ENCODE results near the gene SDHAF4. TPM values are rescaled to one million over a fixed set of nuclear protein-coding genes. Genes with fewer than 3 reads are reported as not detected.
A peak's percentile ranks its signal among the peaks of the same experiment; 100 is the strongest.
"Not testable (repeated sequence)": the region's sequence is repeated elsewhere in the genome, so short reads cannot be mapped to it uniquely, and the experiment has no call there.

Gene SDHAF4
- polyA plus RNA-seq, 4 donors, result 6.2 to 16.4 (median 7.9) TPM

DNA sequence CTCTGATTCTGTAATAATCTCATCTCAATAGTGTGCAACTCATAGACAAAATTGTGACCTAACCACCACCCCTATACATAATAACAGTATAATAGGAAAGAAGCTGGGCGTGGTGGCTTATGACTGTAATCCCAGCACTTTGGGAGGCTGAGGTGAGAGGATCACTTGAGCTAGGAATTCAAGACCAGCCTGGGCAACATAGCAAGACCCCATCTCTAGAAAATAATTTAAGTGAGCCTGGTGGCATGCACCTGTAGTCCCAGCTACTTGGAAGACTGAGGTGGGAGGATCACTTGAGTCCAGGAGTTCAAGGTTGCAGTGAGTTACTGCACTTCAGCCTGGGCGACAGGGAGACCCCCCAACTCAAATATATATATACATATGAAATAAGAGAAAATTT, 4.3 kb upstream of the SDHAF4 start:
- not testable (repeated sequence) for H3K9me3 ChIP-seq (ENCODE audit: control insufficient read depth in 2 of 2, insufficient read depth in 1 of 2, low read depth in 1 of 2, low read length in 1 of 2); DNase-seq; H3K4me3 ChIP-seq (ENCODE audit: low read depth in 1 of 3, low read length in 3 of 3); H3K27ac ChIP-seq (ENCODE audit: low read depth in 1 of 3, low read length in 2 of 3); H3K4me1 ChIP-seq (ENCODE audit: control insufficient read depth in 3 of 3, insufficient read depth in 2 of 3, low read depth in 1 of 3, low read length in 2 of 3); FAIRE-seq; H3K27me3 ChIP-seq (ENCODE audit: control insufficient read depth in 3 of 3, insufficient read depth in 3 of 3, low read length in 3 of 3); H3K36me3 ChIP-seq (ENCODE audit: control insufficient read depth in 3 of 3, insufficient read depth in 2 of 3, low read depth in 1 of 3, low read length in 3 of 3)
- WGBS, 3 donors, result 55 to 71% (median 65%) methylated on average over 2 of the region's 2 CpGs

DNA sequence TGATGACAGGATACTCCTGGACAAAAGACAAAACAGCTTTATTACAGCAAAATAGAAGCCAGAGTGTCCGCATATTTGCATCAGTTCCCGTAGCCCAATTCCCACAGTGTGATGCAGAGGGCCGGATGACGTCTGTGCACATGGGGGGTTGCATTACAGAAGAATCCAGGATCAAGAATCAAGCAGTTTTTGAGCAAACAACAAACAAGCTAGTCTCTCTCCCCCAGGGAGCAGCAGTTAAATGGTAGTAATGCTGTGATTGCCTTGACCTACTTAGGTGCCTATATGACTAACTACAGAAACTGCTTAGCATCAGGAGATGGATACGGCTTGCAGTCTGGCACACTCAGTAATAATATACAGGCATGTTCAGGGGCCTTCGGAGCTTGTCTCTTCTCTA, 3.2 kb upstream of the SDHAF4 start:
- Histone ChIP-seq H3K4me3 (ENCODE audit: low read depth in 1 of 3, low read length in 3 of 3) (no peak overlapping the region), H3K27me3 (ENCODE audit: control insufficient read depth in 3 of 3, insufficient read depth in 3 of 3, low read length in 3 of 3) (no peaks in the 10 kb centered on the region), H3K4me1 (ENCODE audit: control insufficient read depth in 3 of 3, insufficient read depth in 2 of 3, low read depth in 1 of 3, low read length in 2 of 3) (peaks cover 0 to 2% (median 0%) of the 10 kb centered on the region in 3 donors), H3K27ac (ENCODE audit: low read depth in 1 of 3, low read length in 2 of 3) (no peak overlapping the region), H3K9me3 (ENCODE audit: control insufficient read depth in 2 of 2, insufficient read depth in 1 of 2, low read depth in 1 of 2, low read length in 1 of 2) (no peaks in the 10 kb centered on the region), H3K36me3 (ENCODE audit: control insufficient read depth in 3 of 3, insufficient read depth in 2 of 3, low read depth in 1 of 3, low read length in 3 of 3) (peaks cover 0 to 2% (median 0%) of the 10 kb centered on the region in 3 donors)
- no peak for FAIRE-seq
- DNase-seq, result no peak
- 73 to 76% (median 73%) methylated on average over 6 of the region's 6 CpGs for WGBS, 3 donors

DNA sequence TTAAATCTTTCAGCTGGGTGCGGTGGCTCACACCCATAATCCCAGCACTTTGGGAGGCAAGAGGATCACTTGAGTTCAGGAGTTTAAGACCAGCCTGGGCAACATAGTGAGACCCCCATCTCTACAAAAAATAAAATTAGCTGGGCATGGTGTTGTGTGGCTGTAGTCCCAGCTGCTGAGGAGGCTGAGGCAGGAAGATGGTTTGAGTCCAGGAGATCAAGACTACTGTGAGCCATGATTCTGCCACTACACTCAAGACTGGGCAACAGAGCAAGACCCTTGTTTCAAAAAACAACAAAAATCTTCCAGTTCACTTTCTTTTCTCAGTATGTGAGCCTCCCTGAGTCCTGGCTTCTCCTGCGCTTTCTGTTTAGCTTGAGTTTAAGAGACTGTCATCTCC, 7.9 kb downstream of the SDHAF4 start:
- FAIRE-seq, result no peak

DNA sequence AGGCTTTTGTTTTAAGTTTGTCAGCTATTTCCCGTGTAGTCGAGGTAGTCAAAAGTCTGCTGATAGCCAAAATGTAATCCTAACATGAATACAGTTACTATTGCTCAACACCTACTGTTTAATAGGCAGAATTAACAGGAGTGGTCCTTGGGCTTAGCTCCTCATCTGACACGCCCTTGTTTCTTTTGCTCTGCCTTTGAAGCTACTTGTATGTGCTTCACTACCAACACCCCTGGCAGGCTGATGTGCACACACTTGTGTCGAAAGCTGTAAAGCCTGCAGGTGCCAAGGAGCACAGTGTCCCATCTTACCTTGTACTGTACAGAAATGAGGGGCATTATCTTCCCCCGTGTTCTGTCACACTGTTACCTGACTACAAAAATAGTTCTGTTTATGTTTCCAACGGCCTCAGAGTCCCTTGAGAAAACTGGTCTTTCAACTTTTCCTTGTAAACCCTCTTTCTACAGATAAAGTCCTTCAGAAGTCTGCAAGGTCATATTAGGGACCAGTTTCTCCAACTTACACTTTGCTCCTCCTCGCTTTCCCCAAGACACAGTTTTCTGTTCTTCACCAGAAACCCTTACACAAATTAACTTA, 9.3 kb downstream of the SDHAF4 start:
- H3K4me3 ChIP-seq (ENCODE audit: low read depth in 1 of 3, low read length in 3 of 3), result no peak overlapping the region
- no peak for FAIRE-seq
- H3K4me1 ChIP-seq (ENCODE audit: control insufficient read depth in 3 of 3, insufficient read depth in 2 of 3, low read depth in 1 of 3, low read length in 2 of 3), result no peaks in the 10 kb centered on the region
- peaks cover 0 to 3% (median 0%) of the 10 kb centered on the region in 3 donors for H3K36me3 ChIP-seq (ENCODE audit: control insufficient read depth in 3 of 3, insufficient read depth in 2 of 3, low read depth in 1 of 3, low read length in 3 of 3)
- no peak overlapping the region for H3K27ac ChIP-seq (ENCODE audit: low read depth in 1 of 3, low read length in 2 of 3)
- H3K27me3 ChIP-seq (ENCODE audit: control insufficient read depth in 3 of 3, insufficient read depth in 3 of 3, low read length in 3 of 3), result no peaks in the 10 kb centered on the region
- WGBS, 3 donors, result 21 to 57% (median 41%) methylated on average over 7 of the region's 7 CpGs
- no peaks in the 10 kb centered on the region for H3K9me3 ChIP-seq (ENCODE audit: control insufficient read depth in 2 of 2, insufficient read depth in 1 of 2, low read depth in 1 of 2, low read length in 1 of 2)
- DNase-seq, result peak in 1 of 2 donors; percentile 24

More for the DNA sequence above, 7.9 kb downstream of the SDHAF4 start:
- Histone ChIP-seq H3K27ac (ENCODE audit: low read depth in 1 of 3, low read length in 2 of 3) (no peak overlapping the region), H3K4me1 (ENCODE audit: control insufficient read depth in 3 of 3, insufficient read depth in 2 of 3, low read depth in 1 of 3, low read length in 2 of 3) (no peaks in the 10 kb centered on the region), H3K36me3 (ENCODE audit: control insufficient read depth in 3 of 3, insufficient read depth in 2 of 3, low read depth in 1 of 3, low read length in 3 of 3) (no peaks in the 10 kb centered on the region), H3K27me3 (ENCODE audit: control insufficient read depth in 3 of 3, insufficient read depth in 3 of 3, low read length in 3 of 3) (no peaks in the 10 kb centered on the region), H3K4me3 (ENCODE audit: low read depth in 1 of 3, low read length in 3 of 3) (no peak overlapping the region), H3K9me3 (ENCODE audit: control insufficient read depth in 2 of 2, insufficient read depth in 1 of 2, low read depth in 1 of 2, low read length in 1 of 2) (no peaks in the 10 kb centered on the region)
- DNase-seq, result no peak
- 94 to 100% (median 96%) methylated on average over 2 of the region's 2 CpGs for WGBS, 3 donors

DNA sequence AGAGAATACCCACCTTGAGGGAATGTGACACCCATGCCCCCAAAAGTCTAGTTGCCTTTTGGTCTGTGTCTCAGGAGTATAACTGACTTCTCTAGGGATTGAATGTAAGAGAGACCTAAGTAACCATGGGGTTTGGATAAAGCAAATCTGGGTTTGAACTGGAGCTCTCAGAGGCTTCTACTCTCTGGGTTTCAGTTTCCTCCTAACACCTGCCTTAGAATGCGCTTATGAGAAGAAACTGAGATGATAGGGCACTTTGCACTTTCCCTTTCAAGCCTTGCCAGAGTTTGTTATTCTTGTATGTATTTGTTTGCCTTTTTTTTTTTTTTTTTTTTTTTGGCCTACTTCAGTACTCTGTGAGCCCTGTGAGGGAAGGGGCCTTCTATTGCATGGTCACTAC, 19.4 kb downstream of the SDHAF4 start:
- Histone ChIP-seq H3K4me3 (ENCODE audit: low read depth in 1 of 3, low read length in 3 of 3) (no peak overlapping the region), H3K9me3 (ENCODE audit: control insufficient read depth in 2 of 2, insufficient read depth in 1 of 2, low read depth in 1 of 2, low read length in 1 of 2) (no peaks in the 10 kb centered on the region), H3K27ac (ENCODE audit: low read depth in 1 of 3, low read length in 2 of 3) (no peak overlapping the region), H3K4me1 (ENCODE audit: control insufficient read depth in 3 of 3, insufficient read depth in 2 of 3, low read depth in 1 of 3, low read length in 2 of 3) (no peaks in the 10 kb centered on the region), H3K27me3 (ENCODE audit: control insufficient read depth in 3 of 3, insufficient read depth in 3 of 3, low read length in 3 of 3) (no peaks in the 10 kb centered on the region), H3K36me3 (ENCODE audit: control insufficient read depth in 3 of 3, insufficient read depth in 2 of 3, low read depth in 1 of 3, low read length in 3 of 3) (peaks cover 0 to 24% (median 9%) of the 10 kb centered on the region in 3 donors)
- no peak for DNase-seq
- whole genome bisulfite sequencing, 3 donors, result 38 to 65% (median 57%) methylated on average over 1 of the region's 1 CpG
- FAIRE-seq, result no peak

DNA sequence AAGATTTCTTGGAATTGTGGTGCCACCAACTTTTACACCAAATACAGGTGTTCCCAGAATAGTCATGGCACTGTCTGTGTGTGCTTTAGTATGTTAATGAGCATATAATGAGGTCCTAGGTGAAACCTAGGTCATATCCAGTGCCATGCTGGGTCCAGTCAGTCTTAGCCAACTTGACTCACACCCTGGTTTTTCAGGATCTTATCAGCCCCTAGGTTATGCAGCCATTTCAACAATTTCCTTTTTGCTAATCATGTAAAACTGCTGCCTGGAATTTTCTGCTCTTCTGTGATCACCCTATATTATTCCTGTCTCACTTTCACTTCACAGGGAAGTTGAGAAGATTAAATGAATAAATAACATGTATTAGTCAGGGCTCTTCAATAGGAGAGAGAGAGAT, 23.7 kb downstream of the SDHAF4 start:
- Histone ChIP-seq H3K27ac (ENCODE audit: low read depth in 1 of 3, low read length in 2 of 3) (no peak overlapping the region), H3K4me3 (ENCODE audit: low read depth in 1 of 3, low read length in 3 of 3) (no peak overlapping the region), H3K27me3 (ENCODE audit: control insufficient read depth in 3 of 3, insufficient read depth in 3 of 3, low read length in 3 of 3) (no peaks in the 10 kb centered on the region), H3K4me1 (ENCODE audit: control insufficient read depth in 3 of 3, insufficient read depth in 2 of 3, low read depth in 1 of 3, low read length in 2 of 3) (no peaks in the 10 kb centered on the region), H3K36me3 (ENCODE audit: control insufficient read depth in 3 of 3, insufficient read depth in 2 of 3, low read depth in 1 of 3, low read length in 3 of 3) (peaks cover 0 to 11% (median 1%) of the 10 kb centered on the region in 3 donors), H3K9me3 (ENCODE audit: control insufficient read depth in 2 of 2, insufficient read depth in 1 of 2, low read depth in 1 of 2, low read length in 1 of 2) (peaks cover 1 to 6% of the 10 kb centered on the region in 2 donors)
- FAIRE-seq (no peak), DNase-seq (no peak)

DNA sequence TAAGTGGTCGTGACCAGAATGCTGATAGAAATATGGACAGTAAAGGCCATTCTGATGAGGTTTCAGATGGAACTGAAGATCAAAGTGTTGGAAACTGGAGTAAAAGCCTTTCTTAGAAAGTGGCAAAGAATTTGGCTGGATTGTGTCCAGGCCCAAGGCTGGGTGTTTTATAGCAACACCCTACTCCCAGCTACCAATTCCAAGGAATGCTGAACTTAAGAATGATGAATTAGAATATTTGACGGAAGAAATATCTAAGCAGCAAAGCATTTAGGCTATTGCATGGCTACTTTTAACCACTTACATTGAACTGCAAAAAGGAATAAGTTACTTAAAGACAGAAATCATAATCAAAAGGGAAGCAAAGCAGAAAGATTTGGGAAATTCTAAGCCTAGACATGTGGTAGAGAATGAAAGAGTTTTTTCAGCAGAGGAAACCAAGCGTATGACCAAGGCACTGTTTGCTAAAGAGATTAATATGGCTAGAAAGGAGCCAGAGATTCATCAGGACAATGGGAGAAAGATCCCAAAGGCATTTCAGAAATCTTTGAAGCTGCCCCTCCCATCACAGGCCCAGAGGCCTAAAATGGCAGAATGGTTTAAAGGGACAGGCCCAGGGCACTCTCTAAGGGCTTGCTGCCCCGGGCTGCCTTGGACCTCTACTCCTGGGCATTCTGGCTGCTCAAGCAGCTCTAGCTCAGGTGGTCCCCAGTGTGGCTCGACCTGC, 25.8 kb downstream of the SDHAF4 start:
- Histone ChIP-seq H3K36me3 (ENCODE audit: control insufficient read depth in 3 of 3, insufficient read depth in 2 of 3, low read depth in 1 of 3, low read length in 3 of 3) (peaks cover 0 to 11% (median 0%) of the 10 kb centered on the region in 3 donors), H3K4me1 (ENCODE audit: control insufficient read depth in 3 of 3, insufficient read depth in 2 of 3, low read depth in 1 of 3, low read length in 2 of 3) (no peaks in the 10 kb centered on the region), H3K4me3 (ENCODE audit: low read depth in 1 of 3, low read length in 3 of 3) (no peak overlapping the region), H3K27ac (ENCODE audit: low read depth in 1 of 3, low read length in 2 of 3) (no peak overlapping the region), H3K27me3 (ENCODE audit: control insufficient read depth in 3 of 3, insufficient read depth in 3 of 3, low read length in 3 of 3) (no peaks in the 10 kb centered on the region), H3K9me3 (ENCODE audit: control insufficient read depth in 2 of 2, insufficient read depth in 1 of 2, low read depth in 1 of 2, low read length in 1 of 2) (peaks cover 1 to 6% of the 10 kb centered on the region in 2 donors)
- DNase-seq (no peak), FAIRE-seq (no peak)
- WGBS, 3 donors, result 65 to 83% (median 80%) methylated on average over 5 of the region's 5 CpGs

DNA sequence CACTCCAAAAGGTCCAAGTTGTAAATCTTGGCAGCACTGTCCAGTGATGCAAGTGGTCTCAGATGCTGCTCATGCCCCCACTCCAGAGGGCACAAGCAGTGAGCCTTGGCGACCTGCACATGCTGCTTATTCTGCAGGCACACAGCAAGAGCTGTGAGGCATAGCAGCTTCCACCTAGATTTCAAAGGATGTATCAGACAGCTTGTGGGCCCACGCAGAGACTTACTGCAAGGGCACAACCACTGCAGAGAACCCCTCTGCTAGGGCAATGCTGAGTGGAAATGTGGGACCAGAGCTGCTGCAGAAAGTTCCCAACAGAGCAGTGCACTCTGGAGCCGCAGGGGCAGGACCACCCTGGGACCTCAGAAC, 26.4 kb downstream of the SDHAF4 start:
- FAIRE-seq (no peak), DNase-seq (no peak)
- Histone ChIP-seq H3K27ac (ENCODE audit: low read depth in 1 of 3, low read length in 2 of 3) (no peak overlapping the region), H3K4me1 (ENCODE audit: control insufficient read depth in 3 of 3, insufficient read depth in 2 of 3, low read depth in 1 of 3, low read length in 2 of 3) (no peaks in the 10 kb centered on the region), H3K27me3 (ENCODE audit: control insufficient read depth in 3 of 3, insufficient read depth in 3 of 3, low read length in 3 of 3) (no peaks in the 10 kb centered on the region), H3K4me3 (ENCODE audit: low read depth in 1 of 3, low read length in 3 of 3) (no peak overlapping the region), H3K9me3 (ENCODE audit: control insufficient read depth in 2 of 2, insufficient read depth in 1 of 2, low read depth in 1 of 2, low read length in 1 of 2) (peaks cover 1 to 6% of the 10 kb centered on the region in 2 donors), H3K36me3 (ENCODE audit: control insufficient read depth in 3 of 3, insufficient read depth in 2 of 3, low read depth in 1 of 3, low read length in 3 of 3) (peaks cover 0 to 10% (median 0%) of the 10 kb centered on the region in 3 donors)
- WGBS, 3 donors, result 92 to 96% (median 96%) methylated on average over 3 of the region's 3 CpGs

Measured in small intestine (tissue), 7 donors.